HG02981 (cell line): ENCODE results near the gene PITPNC1.
"Not testable (repeated sequence)": the region's sequence is repeated elsewhere in the genome, so short reads cannot be mapped to it uniquely, and the experiment has no call there.

Source experiments
- ATAC-seq: cut with Tn5 transposase; IDR thresholded peaks from one replicate; pipeline ENCODE4 v1.9.1; 2021; ENCODE audit warnings: mild to moderate bottlenecking, moderate library complexity; ENCODE audit not compliant: unreplicated experiment

Gene PITPNC1

DNA sequence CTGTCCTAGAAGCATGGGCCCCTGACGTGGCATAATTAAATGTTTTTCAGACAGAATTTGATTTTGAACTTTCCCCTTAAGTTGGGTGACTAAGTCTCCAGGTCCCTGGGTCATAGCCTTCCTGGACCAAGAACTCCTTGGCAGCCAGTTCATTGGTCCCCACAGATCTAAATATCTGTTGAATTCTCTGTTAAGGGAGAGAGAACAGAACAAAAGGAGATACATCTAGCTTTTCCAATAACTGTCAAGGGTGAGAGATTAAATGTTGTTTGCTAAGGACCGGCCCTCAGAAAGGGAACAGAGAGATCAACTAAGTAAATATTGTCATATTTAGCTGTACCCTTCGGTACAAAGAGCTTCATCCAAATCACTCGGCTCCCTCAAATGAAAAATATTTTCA lies 262.5 kb downstream of the PITPNC1 start:
- ATAC-seq = no peak

DNA sequence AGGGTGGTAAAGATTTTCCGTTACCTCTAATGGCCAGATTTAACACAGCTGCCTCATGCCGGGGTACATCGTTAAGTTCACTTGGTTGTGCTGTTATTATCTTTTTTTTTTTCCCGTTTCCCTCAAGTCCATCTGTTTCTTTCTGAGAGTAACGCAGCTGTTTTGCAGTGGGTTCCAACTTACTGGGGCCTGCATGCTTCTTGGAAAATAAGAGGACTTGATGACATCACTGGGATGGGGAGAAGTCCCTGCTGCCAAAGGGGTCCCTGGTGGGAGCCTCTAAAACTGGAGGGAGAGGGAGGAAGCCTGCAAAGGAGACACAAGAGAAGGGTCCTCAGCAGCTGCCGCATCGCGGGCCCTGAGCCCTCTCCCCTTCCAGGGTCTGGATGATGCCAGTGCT lies 262.9 kb downstream of the PITPNC1 start:
- ATAC-seq = no peak

DNA sequence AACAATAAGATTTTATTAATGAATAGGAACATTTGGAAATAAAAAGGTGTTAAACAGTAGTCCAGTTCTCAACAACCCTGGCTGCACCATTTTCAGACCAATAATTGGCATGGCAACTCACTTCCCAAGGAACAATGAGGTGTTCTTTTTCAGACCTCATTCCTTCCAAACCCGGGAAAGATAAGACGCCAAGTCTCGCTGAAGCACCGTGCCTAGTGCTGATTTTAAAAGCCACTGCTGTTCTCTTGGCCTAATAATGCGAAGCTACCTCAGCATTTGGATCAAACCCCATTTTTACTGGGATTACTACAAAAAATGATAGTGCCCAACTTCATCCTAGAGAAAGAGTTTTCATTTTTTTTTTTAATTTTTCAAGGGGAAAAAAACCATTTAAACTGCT lies 265.4 kb downstream of the PITPNC1 start:
- ATAC-seq = no peak

DNA sequence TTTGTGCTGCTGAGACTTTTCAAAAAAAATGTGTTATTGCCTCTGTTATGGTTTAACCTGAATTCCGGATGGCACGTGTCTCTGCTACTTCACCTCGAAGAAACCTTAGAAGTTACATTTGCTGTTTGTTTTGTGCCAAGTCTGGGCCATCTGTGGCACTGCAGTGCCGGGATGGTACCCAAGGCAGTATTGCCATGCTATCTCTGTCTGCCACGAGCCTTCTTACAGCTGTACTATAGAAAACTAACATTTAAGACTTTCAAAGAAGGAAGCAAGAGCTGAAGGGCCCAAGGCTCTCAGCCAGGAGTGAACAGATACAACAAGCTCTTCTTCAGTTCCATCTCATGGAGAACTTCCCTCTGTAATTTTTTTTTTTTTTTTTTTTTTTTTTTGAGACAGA lies 267.0 kb downstream of the PITPNC1 start:
- no peak for ATAC-seq

DNA sequence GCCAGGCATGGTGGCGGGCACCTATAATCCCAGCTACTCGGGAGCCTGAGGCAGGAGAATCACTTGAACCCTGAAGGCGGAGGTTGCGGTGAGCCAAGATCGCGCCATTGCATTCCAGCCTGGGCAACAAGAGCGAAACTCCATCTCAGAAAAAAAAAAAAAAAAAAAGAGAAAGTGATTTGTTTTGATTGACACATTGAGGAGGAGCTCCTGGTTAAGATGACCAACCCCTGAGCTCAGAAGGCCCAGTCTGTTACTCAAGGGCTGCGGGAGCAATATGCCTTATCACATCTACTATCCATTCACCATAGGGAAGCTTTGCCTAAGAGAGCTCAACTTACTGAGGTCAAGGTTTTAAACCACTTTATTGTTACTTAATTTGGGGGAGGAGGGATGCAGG lies 268.1 kb downstream of the PITPNC1 start:
- ATAC-seq = not testable (repeated sequence)

DNA sequence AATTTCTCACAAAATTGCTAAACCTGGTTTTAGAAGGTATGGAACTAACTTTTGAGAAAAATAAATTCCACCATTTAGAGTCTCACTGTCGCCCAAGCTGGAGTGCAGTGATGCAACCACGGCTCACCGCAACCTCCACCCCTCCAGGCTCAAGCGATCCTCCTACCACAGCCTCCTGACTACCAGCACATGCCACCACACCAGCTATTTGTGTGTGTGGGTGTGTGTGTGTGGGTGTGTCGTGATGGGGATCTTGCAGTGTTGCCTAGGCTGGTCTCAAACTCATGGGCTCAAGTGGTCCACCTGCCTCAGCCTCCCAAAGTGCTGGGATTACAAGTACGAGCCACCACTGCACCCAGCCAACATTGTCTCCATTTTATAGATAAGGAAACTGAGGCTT lies 269.4 kb downstream of the PITPNC1 start:
- ATAC-seq = no peak

DNA sequence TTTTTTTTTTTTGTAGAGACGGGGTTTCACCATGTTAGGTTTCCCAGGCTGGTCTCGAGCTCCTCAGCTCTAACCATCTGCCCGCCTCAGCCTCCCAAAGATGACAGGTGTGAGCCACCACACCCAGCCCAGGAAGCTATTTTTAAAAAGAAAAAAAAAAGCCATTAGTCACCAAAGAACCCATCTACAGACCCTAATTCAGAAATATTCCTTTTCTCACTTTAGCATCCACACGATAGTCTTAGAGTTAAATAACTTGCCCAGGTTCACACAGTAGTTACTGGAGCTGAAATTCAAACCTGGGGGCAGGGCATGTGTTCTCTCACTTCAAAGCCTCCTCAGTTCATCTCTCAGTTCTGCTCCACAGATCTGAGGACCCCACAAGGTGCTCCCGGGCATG lies 270.4 kb downstream of the PITPNC1 start:
- ATAC-seq = no peak

DNA sequence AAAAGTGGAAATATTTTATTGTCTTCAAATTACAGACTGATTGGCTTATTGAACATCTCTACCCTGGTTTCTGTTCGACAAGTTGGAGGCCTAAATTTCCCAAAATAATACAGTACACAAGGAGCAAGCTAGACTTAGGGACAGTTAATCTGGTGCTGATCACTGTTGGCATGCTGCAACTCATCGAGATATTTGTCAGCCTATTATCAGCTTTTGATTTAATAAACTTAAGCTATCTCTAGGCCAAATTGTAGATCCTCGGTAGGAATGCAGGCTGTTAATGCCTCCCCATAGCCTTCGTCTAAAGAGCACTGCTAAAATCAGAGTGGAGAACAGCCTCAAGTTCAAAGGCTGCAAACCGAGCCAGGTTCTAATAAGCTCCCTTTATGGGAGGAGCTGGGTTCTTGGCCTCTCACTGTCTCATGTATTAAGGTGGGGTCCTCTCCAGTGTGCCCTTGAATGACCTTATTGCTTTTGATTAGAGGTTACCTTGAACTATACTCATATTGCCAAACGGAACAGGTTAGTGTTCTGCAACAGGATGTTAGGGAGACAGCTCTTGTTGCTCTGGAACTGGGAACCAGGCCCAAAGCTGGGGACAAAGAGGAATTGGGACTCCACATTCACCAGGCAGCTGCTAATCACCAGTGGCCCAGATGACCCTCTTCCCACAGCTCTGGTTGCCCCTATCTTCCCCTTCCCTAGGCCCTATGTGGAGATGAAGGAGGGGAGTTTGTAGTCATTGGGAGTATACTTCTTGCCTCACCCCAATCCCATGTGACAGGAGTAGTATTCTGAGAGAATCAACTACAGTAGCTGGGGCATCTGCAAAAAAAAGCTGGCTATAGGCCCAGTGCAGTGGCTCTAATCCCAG lies 271.2 kb downstream of the PITPNC1 start:
- ATAC-seq = no peak

DNA sequence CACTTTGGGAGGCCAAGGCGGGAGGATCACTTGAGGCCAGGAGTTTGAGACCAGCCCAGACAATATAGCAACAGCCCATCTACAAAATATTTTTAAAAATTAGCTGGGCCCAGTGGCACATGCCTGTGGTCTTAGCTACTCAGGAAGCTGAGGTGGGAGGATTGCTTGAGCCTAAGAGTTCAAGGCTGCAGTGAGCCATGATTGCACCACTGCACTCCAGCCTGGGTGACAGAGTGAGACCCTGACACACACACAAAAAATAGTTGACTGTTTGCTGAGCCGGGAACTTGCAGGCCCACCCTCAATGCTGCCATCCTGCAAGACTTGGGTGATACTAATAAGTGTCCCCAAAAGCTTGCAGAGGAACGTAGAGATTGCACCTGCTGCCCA lies 271.8 kb downstream of the PITPNC1 start:
- ATAC-seq = not testable (repeated sequence)

DNA sequence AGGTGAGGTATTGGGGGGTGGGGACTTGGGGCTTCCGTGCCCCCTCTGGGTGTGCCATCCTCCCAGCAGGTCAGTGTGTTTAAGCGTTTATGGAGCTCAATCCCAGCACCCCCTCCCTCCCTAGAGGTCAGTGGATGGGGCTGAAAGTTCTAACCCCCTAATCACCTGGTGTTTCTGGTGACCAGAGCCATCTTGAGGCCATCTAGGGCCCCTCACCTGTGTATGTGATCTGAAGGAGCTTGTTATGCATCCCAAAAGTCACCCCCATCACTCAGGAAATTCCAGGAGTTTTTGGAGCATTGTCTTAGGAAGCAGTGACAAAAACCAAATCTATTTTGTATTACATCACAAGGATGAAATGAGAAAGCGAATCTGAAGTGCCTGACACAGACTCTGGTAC lies 272.8 kb downstream of the PITPNC1 start:
- no peak for ATAC-seq

DNA sequence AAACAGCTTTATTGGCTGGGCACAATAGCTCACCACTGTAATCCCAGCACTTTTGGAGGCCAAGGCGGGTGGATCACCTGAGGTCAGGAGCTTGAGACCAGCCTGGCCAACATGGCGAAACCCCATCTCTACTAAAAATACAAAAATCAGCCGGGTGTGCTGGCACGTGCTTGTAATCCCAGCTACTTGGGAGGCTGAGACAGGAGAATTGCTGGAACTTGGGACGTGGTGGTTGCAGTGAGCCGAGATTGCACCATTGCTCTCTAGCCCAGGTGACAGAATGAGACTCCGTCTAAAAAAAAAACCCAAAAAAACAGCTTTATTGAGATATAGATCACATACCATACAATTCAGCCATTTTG lies 274.1 kb downstream of the PITPNC1 start:
- not testable (repeated sequence) for ATAC-seq

DNA sequence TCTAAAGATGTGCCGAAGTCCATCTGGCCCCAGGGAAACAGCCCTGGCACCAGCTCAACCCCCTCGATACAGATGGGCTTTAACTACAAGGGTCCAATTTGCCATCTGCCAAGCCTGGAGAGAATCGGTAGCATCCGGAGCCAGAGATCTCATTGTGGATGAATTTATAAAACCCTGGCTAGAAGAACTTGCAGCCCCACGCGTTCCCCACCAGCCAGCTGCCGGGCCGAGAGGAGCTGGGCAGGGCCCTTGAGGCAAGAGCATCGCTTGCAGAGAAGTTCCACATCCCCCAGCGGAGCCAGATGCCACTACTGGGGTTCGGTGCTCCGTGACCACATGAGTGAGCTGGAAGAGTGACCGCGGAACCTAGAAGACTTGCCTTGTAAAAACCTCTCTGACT lies 275.4 kb downstream of the PITPNC1 start:
- ATAC-seq = no peak

DNA sequence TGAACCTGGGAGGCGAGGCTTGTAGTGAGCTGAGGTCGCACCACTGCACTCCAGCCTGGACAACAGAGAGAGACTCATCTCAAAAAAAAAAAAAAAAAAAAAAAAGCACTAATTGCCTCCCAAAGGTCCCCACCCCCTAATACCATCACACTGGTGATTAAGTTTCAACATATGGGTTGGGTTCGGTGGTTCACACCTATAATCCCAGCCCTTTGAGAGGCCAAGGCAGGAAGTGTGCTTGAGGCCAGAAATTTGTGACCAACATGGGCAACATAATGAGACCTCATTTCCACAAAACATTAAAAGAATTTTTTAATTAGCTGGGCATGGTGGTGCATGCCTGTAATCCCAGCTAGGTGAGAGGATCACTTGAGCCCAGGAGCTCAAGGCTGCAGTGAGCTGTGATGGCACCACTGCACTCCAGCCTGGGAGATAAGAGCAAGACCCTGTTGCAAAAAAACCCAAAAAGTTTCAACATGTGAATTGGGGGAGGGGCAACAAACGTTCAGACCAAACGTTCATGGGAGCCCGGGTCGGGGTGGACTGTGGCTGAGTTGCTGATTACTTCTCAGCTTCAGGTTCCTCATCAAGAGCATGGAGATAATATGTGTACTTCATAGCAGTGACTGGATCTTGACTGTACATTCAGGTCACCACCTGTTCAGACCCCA lies 278.5 kb downstream of the PITPNC1 start:
- no peak for ATAC-seq

DNA sequence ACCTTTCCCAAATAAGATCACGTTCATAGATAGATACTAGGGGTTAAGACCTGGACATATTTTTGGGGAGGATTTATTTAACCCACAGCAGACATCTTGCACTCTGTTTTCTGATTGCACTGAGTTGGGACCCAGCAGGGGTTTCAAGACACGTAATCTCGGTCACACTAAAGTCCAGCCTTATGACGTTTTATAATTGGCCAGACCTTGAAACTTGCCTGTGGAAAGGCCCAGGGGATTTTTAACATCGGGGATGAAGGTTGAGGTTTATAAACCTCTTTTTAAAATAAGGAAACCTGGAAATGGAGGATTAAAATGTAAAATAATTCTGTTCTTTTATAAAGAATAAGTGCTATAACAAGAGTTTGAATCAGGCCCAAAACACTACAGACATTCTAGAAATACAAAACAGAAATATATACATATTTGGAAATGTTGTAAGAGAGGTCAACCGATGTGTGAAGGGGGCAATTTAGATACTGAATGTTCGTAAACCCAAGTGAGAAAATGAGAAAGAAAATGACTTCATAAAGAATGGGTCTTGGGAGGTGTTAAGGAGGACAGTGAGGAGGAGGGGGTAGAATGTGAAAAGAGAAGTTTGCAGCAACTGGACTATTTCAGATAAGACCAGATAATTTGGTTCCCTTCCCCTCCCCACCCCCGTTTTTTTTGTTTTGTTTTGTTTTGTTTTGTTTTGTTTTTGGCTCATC lies 279.6 kb downstream of the PITPNC1 start:
- ATAC-seq = no peak

DNA sequence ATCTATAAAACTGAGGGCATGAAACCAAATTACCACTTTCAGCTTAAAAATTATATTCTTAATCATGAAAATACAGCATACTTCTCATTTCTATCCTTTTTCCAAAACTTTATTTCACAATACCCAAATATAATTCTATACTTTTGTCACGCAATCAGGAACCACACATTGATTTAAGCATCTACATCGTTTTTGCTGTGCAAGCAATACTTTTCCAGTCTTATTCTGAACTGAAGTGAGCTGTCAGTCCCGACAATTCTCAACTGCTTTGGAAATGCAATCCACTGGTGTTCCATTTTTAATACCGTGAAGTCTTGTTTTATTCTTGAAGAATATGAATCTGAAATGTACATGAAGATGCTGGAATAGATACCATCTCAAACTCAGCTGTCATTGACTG lies 280.5 kb downstream of the PITPNC1 start:
- no peak for ATAC-seq

DNA sequence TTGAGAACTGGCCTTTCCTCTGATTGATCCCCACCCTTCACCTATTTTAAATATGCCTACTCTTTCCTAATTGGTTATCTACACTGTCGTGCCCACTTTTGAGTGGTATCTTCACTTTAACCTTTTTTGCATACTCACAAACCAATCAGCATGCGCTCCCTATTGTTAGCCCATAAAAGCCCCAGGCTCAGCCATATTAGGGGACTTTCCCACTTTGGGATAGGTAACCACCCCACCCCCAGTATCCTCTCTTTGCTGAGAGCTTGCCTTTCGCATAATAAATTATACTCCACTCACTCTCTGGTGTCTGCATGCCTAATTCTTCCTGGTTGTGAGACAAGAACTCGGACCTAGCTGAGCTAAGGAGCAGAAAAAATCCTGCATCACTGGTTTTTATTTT lies 281.2 kb downstream of the PITPNC1 start:
- no peak for ATAC-seq

DNA sequence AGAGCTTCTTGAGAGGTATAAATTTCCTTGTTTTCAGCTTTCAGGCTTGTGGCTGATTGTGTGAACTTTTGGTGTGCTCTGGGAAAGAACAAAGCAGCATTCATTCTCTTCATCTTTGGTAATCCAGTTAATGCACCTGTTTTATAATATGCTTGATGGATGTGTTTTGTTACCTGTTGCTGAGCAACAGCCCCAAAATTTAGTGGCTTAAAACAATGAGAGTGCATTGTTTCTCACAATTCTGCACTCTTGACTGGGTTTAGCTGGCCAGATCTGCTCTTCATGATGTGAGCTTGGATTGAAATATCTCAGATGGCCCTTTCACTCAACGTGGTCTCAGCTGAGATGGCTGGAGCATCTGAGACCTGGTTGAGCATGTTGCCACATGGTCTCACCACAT lies 281.9 kb downstream of the PITPNC1 start:
- ATAC-seq = no peak

DNA sequence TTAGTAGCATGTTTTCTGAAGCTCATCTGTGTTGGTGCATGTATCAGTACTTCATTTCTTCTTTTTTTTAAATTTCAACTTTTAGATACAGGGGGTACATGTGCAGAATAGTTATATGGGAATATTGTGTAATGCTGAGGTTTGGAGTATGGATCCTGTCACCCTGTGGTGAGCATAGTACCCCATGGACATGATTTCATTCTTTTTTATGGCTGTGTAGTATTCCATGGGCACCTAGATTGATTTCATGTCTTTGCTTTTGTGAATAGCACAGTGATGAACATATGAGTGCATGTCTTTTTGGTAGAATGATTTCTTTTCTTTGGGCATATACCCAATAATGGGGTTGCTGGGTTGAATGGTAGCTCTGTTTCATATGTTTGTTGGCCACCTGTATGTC lies 285.6 kb downstream of the PITPNC1 start:
- ATAC-seq = no peak

DNA sequence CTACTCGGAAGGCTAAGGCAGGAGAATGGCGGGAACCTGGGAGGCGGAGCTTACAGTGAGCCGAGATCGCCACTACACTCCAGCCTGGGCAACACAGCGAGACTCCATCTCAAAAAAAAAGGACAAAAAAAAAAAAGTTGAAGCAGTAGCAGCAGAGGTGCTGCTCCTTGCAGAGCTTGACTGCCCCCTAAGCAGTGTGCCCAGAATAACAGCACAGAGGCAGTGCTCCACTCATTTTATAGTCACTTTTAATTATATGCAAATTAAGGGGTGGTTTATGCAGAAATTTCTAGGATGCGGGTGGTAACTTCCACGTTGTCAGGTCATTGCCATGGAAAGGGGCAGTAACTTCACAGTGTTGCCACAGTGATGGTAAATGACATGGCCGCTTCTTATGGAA lies 286.4 kb downstream of the PITPNC1 start:
- ATAC-seq = no peak

DNA sequence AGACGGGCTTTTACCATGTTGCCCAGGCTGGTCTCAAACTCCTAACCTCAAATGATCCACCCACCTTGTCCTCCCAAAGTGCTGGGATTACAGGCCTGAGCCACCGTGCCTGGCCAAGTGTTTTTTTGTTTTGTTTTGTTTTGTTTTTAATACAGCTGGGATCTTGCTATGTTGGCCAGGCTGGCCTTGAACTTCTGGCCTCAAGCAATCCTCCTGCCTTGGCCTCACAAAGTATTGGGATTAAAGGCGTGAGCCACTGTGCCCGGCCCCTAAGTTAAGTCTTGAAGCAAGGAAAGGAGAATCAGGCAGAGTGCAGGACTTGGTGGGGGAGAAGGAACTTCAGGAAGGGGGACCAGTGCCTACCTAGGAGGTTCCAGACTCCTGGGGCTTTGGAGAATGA lies 288.9 kb downstream of the PITPNC1 start:
- no peak for ATAC-seq

DNA sequence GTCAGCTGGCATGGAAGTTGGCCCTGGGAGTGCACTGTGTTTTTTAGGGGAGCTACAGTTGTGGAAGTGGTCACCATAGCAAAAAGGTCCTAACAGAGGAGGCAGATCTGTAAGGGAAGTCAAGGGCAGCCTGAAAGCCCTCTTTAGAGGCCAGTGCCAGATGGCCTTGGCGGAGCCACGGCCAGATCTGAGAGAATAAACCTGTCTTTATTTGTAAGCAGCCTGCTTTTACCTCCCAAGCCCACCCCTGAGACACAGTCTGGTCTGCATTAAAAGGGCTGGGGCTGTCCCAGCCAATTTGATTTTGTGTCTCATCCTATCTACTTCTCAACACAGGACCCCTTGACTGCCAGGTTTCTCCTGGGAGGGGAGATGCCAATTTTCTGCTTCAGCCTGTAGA lies 289.6 kb downstream of the PITPNC1 start:
- no peak for ATAC-seq

DNA sequence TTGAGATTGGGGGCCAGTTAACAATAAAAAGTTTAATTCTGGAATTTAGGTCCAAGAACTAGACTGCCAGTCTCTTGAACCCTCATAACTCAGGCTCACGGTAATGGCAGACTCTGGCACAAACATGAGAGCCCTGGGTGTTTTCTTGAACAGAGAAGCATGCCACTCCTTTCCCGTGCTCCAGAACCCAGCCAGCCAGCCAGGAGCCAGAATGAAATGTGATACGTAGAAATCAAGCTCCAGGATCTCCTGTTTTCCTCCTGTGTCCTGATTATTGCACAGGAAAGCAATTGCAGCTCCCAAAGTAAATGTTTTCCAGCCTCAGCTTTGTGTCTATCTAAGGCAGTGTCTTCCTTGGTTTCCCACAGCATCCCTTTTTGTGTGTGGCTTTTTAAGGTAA lies 294.4 kb downstream of the PITPNC1 start:
- no peak for ATAC-seq
